SJCRH30 (cell line): Measurements from ENCODE around the gene SOD2. TPM values are rescaled to one million over a fixed set of nuclear protein-coding genes. Genes with fewer than 3 reads are reported as not detected.

ENCODE experiments used
- DNase-seq, 2 experiments: peaks; one replicate each; pipeline ENCODE4 v3.0.0-alpha.2; 2015 to 2020
- H3K27ac ChIP-seq: fragments of 250-450 bp; sonication (Bioruptor Pico); 2 replicates; pipeline ENCODE4 v1.5.1; 2020; ENCODE audit warnings: mild to moderate bottlenecking, moderate library complexity
- H3K27me3 ChIP-seq: fragments of 250-450 bp; sonication (Bioruptor Pico); 2 replicates; pipeline ENCODE4 v1.5.1; 2020; ENCODE audit warnings: mild to moderate bottlenecking, moderate library complexity
- H3K36me3 ChIP-seq: fragments of 250-450 bp; sonication (Bioruptor Pico); 2 replicates; pipeline ENCODE4 v1.5.1; 2020; ENCODE audit warnings: mild to moderate bottlenecking, moderate library complexity
- H3K4me1 ChIP-seq: fragments of 250-450 bp; sonication (Bioruptor Pico); 2 replicates; pipeline ENCODE4 v1.5.1; 2020; ENCODE audit warnings: mild to moderate bottlenecking, moderate library complexity
- H3K4me3 ChIP-seq: fragments of 250-450 bp; sonication (Bioruptor Pico); 2 replicates; pipeline ENCODE4 v1.5.1; 2020; ENCODE audit warnings: mild to moderate bottlenecking, moderate library complexity
- H3K9me3 ChIP-seq: fragments of 250-450 bp; sonication (Bioruptor Pico); replicated peaks from 2 replicates; pipeline ENCODE4 v1.5.1; 2020; ENCODE audit warnings: mild to moderate bottlenecking, moderate library complexity
- total RNA-seq: library from RNA; depleted of rRNA; stranded (reverse); fragments of >200 nt; shearing (Covaris generic); gene quantifications from 2 replicates; pipeline ENCODE4 v1.2.3, GENCODE V29; 2014; rRNA removed

Gene SOD2
- total RNA-seq, 1 experiment from 2014 or later: 137 TPM

DNA sequence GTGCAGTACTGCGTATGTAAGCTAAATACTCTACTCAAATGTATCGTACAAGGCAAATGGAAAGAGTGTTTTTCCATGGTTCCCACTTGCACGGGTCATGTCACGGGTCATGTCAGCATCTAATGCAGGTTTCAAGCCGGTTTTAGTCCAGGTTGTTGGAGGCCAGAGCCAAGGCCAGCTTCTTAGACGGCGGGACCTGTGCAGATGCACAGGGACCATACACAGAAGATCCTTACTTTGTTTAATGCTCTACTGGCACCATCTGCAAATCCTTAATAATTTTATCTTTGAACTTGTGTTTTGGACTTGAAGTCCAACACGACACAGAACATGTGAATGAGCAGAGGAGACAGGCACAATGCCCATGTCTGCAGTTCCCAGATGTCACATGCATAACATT is 42.7 kb downstream of the SOD2 start:
- H3K9me3 ChIP-seq: no peaks in the 10 kb centered on the region
- DNase-seq: no peak
- no peak overlapping the region for H3K27ac ChIP-seq
- no peaks in the 10 kb centered on the region for H3K36me3 ChIP-seq
- H3K4me3 ChIP-seq: no peak overlapping the region
- no peaks in the 10 kb centered on the region for H3K4me1 ChIP-seq
- H3K27me3 ChIP-seq: no peaks in the 10 kb centered on the region

- no peak overlapping the region for H3K27ac ChIP-seq
- no peak for DNase-seq
- H3K27me3 ChIP-seq: no peaks in the 10 kb centered on the region
- no peaks in the 10 kb centered on the region for H3K9me3 ChIP-seq
- no peaks in the 10 kb centered on the region for H3K4me1 ChIP-seq
- H3K36me3 ChIP-seq: no peaks in the 10 kb centered on the region
- H3K4me3 ChIP-seq: no peak overlapping the region
These were observed 43.6 kb downstream of the SOD2 start for GRCh38 chr6:159649441-159649840.

GRCh38 chr6:159646733-159647132 is 46.3 kb downstream of the SOD2 start:
- Histone ChIP-seq H3K36me3 (no peaks in the 10 kb centered on the region), H3K4me1 (no peaks in the 10 kb centered on the region), H3K9me3 (no peaks in the 10 kb centered on the region), H3K4me3 (no peak overlapping the region), H3K27me3 (no peaks in the 10 kb centered on the region), H3K27ac (no peak overlapping the region)
- DNase-seq: no peak

- H3K27ac ChIP-seq: no peak overlapping the region
- H3K27me3 ChIP-seq: no peaks in the 10 kb centered on the region
- H3K36me3 ChIP-seq: no peaks in the 10 kb centered on the region
- no peak overlapping the region for H3K4me3 ChIP-seq
- no peaks in the 10 kb centered on the region for H3K9me3 ChIP-seq
- no peak for DNase-seq
- H3K4me1 ChIP-seq: no peaks in the 10 kb centered on the region
These were observed 46.9 kb downstream of the SOD2 start for GRCh38 chr6:159646116-159646515.

GRCh38 chr6:159645640-159646039 is 47.4 kb downstream of the SOD2 start:
- no peak overlapping the region for H3K4me3 ChIP-seq
- no peaks in the 10 kb centered on the region for H3K27me3 ChIP-seq
- H3K27ac ChIP-seq: no peak overlapping the region
- no peaks in the 10 kb centered on the region for H3K4me1 ChIP-seq
- no peaks in the 10 kb centered on the region for H3K9me3 ChIP-seq
- DNase-seq: no peak
- no peaks in the 10 kb centered on the region for H3K36me3 ChIP-seq

Other genes with a start within 250 kb of the SOD2 start
- gene WTAP, start 34.3 kb upstream of the SOD2 start, total RNA-seq: 183 and 196 TPM in 2 replicates
- 78.8 and 88.6 TPM in 2 replicates for gene ACAT2, start 68.8 kb upstream of the SOD2 start, total RNA-seq
- gene TCP1, start 96.4 kb upstream of the SOD2 start, total RNA-seq: 519 and 538 TPM in 2 replicates
- 136 and 137 TPM in 2 replicates for gene MRPL18, start 97.2 kb upstream of the SOD2 start, total RNA-seq
- not detected in 2 replicates for gene PNLDC1, start 107.0 kb upstream of the SOD2 start, total RNA-seq
- gene MAS1, start 197.7 kb upstream of the SOD2 start, total RNA-seq: 0.04 TPM in 1 of 2 replicates, not detected in the other